Subcutaneous abdominal adipose tissue (tissue), 5 donors: ENCODE data around the gene ZFP36L1.

ENCODE experiments used
- H3K27ac ChIP-seq: one replicate; pipeline ENCODE4 v1.7.0; 2013; ENCODE audit warnings: low read depth, mild to moderate bottlenecking, inconsistent platforms, low read length, moderate library complexity
- H3K27me3 ChIP-seq, 5 donors: one replicate each; pipeline ENCODE4 v1.7.0; 2013; ENCODE audit warnings: low read length in 5 of 5, inconsistent platforms in 1 of 5; ENCODE audit not compliant: control insufficient read depth in 5 of 5, insufficient read depth in 4 of 5
- H3K36me3 ChIP-seq, 5 donors: one replicate each; pipeline ENCODE4 v1.7.0; 2013; ENCODE audit warnings: low read length in 5 of 5; ENCODE audit not compliant: control insufficient read depth in 5 of 5, insufficient read depth in 5 of 5
- H3K4me1 ChIP-seq, 5 donors: one replicate each; pipeline ENCODE4 v1.7.0; 2013; ENCODE audit warnings: low read length in 5 of 5, mild to moderate bottlenecking in 3 of 5, moderate library complexity in 1 of 5; ENCODE audit not compliant: control insufficient read depth in 5 of 5, insufficient read depth in 5 of 5
- H3K4me3 ChIP-seq, 5 donors: one replicate each; pipeline ENCODE4 v1.7.0; 2013; ENCODE audit warnings: low read length in 5 of 5, low read depth in 1 of 5
- H3K9ac ChIP-seq, 5 donors: one replicate each; pipeline ENCODE4 v1.7.0; 2013; ENCODE audit warnings: low read length in 5 of 5, mild to moderate bottlenecking in 4 of 5, moderate library complexity in 3 of 5
- H3K9me3 ChIP-seq, 5 donors: one replicate each; pipeline ENCODE4 v1.7.0; 2013; ENCODE audit warnings: low read length in 5 of 5; ENCODE audit not compliant: control insufficient read depth in 5 of 5
- donor health status: healthy.
- donor health status: healthy.
- donor health status: healthy.
- donor health status: healthy.
- donor health status: healthy.

ZFP36L1 gene

DNA sequence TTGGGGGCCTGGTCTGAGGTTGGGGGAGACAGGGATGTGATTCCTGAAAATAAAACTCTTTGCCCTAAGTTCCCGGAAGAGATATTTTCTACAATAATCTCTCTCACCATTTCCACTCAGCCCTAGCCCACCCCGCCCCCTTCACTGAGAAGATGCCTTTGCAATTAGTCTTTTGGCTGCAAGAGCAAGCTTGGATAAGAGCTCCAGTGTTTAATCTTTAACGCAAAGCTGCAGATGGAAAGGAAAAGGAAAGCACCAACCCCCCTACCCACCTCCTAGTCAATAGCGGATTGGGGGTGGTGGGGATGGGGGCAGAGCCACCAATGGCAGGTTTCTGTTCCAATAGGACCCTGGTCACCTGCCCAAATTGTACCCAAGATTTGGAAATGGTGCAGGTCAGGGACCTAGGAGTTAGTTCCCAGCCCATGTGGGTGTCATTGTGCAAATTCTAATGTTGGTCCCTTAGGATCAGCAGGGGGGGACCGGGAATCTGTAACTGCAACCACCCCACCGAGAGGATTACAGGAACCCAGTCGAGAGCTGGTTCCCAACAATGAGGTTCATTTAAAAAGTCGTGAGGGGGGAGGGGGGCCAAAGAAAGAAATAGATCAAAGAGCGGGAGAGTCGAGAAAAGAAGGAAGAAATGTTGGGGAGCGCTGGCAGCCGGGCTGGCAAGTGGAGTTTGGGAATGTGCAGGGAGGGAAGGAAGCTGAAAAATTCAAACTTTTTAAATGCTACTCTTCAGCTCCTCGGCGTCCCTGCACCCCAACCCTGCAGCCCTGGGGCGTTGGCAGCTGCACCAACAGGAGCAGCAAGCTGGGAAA, 1.6 kb downstream of the ZFP36L1 start:
- H3K36me3 ChIP-seq: peaks cover 6 to 46% (median 34%) of the 10 kb centered on the region in 5 donors
- H3K4me1 ChIP-seq: peaks cover under 1 to 50% (median 48%) of the 10 kb centered on the region in 5 donors
- H3K27me3 ChIP-seq: no peaks in the 10 kb centered on the region
- no peaks in the 10 kb centered on the region for H3K9me3 ChIP-seq
- H3K9ac ChIP-seq: peak overlapping the region; percentile 71 to 99 (median 99)
- H3K27ac ChIP-seq: peak overlapping the region; percentile 100
- peak overlapping the region; percentile 97 to 100 (median 100) for H3K4me3 ChIP-seq

GRCh38 chr14:68790644-68791077, 2.2 kb downstream of the ZFP36L1 start:
- Histone ChIP-seq H3K27ac (peak overlapping the region; percentile 100), H3K36me3 (peaks cover 6 to 46% (median 34%) of the 10 kb centered on the region in 5 donors)

DNA sequence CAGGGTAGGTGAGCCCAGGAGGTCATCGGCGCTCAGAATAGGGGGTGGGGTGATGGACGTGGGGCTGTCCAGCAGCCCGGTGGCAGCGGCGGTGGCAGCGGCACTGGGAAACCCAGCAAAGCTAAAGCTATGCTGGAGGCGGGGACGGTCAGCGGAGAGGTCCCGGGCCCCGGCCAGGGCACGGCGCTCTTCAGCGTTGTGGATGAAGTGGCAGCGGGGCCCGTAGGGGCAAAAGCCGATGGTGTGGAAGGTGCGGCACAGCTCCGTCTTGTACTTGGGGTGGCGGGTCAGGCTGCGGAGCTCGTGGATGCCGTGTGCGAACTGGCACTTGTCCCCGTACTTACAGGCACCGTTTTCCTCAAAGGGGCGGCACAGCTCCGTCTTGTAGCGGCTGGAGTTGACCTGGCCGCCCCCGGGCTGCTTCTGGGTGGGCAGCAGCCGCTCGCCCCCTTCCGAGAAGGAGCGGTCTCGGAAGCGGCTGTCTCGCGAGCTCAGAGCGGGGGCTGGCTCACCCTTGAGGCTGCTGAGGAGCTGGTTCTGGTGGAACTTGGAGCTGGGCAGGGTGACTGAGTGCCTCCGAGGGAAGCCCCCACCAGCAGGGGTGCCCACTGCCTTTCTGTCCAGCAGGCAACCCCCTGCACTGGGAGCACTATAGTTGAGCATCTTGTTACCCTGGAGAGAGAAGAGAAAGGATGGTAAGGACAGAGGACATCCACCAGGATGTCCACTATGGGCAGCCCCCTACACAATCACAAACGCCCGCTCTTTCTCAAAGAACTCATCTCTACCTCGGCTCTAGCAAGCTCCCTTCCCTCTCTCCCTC, 2.8 kb downstream of the ZFP36L1 start:
- peaks cover 6 to 46% (median 34%) of the 10 kb centered on the region in 5 donors for H3K36me3 ChIP-seq

More at GRCh38 chr14:68790644-68791077, 2.2 kb downstream of the ZFP36L1 start:
- peak overlapping the region; percentile 71 to 99 (median 99) for H3K9ac ChIP-seq
- no peaks in the 10 kb centered on the region for H3K9me3 ChIP-seq
- H3K4me1 ChIP-seq: peaks cover 0 to 52% (median 47%) of the 10 kb centered on the region in 5 donors
- peak overlapping the region; percentile 97 to 100 (median 100) for H3K4me3 ChIP-seq
- H3K27me3 ChIP-seq: no peaks in the 10 kb centered on the region

GRCh38 chr14:68788996-68789820, 3.7 kb downstream of the ZFP36L1 start:
- Histone ChIP-seq H3K27me3 (no peaks in the 10 kb centered on the region), H3K36me3 (peaks cover 6 to 46% (median 34%) of the 10 kb centered on the region in 5 donors), H3K4me1 (peaks cover 0 to 63% (median 56%) of the 10 kb centered on the region in 5 donors), H3K9me3 (no peaks in the 10 kb centered on the region), H3K27ac (peak overlapping the region; percentile 100), H3K9ac (peak overlapping the region; percentile 71 to 99 (median 99)), H3K4me3 (peak overlapping the region; percentile 90 to 100 (median 100))

More for the DNA sequence above, 2.8 kb downstream of the ZFP36L1 start:
- peak overlapping the region; percentile 100 for H3K27ac ChIP-seq
- peak overlapping the region; percentile 97 to 100 (median 100) for H3K4me3 ChIP-seq
- H3K9ac ChIP-seq: peak overlapping the region; percentile 71 to 99 (median 99)
- H3K9me3 ChIP-seq: no peaks in the 10 kb centered on the region
- peaks cover 0 to 56% (median 52%) of the 10 kb centered on the region in 5 donors for H3K4me1 ChIP-seq
- no peaks in the 10 kb centered on the region for H3K27me3 ChIP-seq

GRCh38 chr14:68788275-68788995, 4.4 kb downstream of the ZFP36L1 start:
- H3K27ac ChIP-seq: peak overlapping the region; percentile 100
- H3K36me3 ChIP-seq: peaks cover 6 to 46% (median 34%) of the 10 kb centered on the region in 5 donors
- no peaks in the 10 kb centered on the region for H3K27me3 ChIP-seq
- H3K9me3 ChIP-seq: no peaks in the 10 kb centered on the region
- peaks cover 0 to 59% (median 54%) of the 10 kb centered on the region in 5 donors for H3K4me1 ChIP-seq
- peak overlapping the region in 4 of 5 donors; percentile 22 to 99 (median 52) for H3K9ac ChIP-seq
- peak overlapping the region; percentile 15 to 100 (median 97) for H3K4me3 ChIP-seq

- Histone ChIP-seq H3K9ac (no peak overlapping the region), H3K27ac (peak overlapping the region; percentile 100), H3K9me3 (no peaks in the 10 kb centered on the region), H3K4me3 (peak overlapping the region in 3 of 5 donors; percentile 18 to 36 (median 33)), H3K4me1 (peaks cover 0 to 60% (median 57%) of the 10 kb centered on the region in 5 donors), H3K36me3 (peaks cover 6 to 46% (median 34%) of the 10 kb centered on the region in 5 donors), H3K27me3 (no peaks in the 10 kb centered on the region)
Measured at GRCh38 chr14:68787092-68787992, 5.5 kb downstream of the ZFP36L1 start.

GRCh38 chr14:68786491-68787091, 6.3 kb downstream of the ZFP36L1 start:
- H3K27me3 ChIP-seq: no peaks in the 10 kb centered on the region
- peak overlapping the region; percentile 100 for H3K27ac ChIP-seq
- peak overlapping the region in 3 of 5 donors; percentile 4 to 33 (median 18) for H3K4me3 ChIP-seq
- H3K9me3 ChIP-seq: no peaks in the 10 kb centered on the region
- peaks cover 6 to 43% (median 34%) of the 10 kb centered on the region in 5 donors for H3K36me3 ChIP-seq
- peaks cover 0 to 67% (median 62%) of the 10 kb centered on the region in 5 donors for H3K4me1 ChIP-seq
- H3K9ac ChIP-seq: no peak overlapping the region
